Caco-2 (cell line): Measurements from ENCODE around the gene C19orf73. TPM values are rescaled to one million over a fixed set of nuclear protein-coding genes. Genes with fewer than 3 reads are reported as not detected.
A peak's percentile ranks its signal among the peaks of the same experiment; 100 is the strongest.

Source experiments
- BruUV-seq: library from RNA; stranded (reverse); fragments of 400-500 nt; replicated peaks from 2 replicates; lab custom pipeline; 2021; lab: Mats Ljungman, UMichigan
- CTCF ChIA-PET: fragments of 300-600 bp; sonication (Branson Sonifier 250); formaldehyde crosslinking; loops from one replicate; lab custom pipeline; 2022; ENCODE audit warnings: antibody characterized with exemption; lab: Charles Lee
- POLR2A ChIA-PET: fragments of 300-600 bp; sonication (Branson Sonifier 250); formaldehyde crosslinking; loops from one replicate; lab custom pipeline; 2022; ENCODE audit warnings: antibody characterized with exemption; lab: Charles Lee
- DNase-seq, 2 experiments: peaks; one replicate each; pipeline versions ENCODE4 v3.0.0 to v3.0.0-alpha.2; 2020 to 2022
- H3K27me3 ChIP-seq: replicated peaks from 2 replicates; pipeline ENCODE4 v1.6.0; 2011; ENCODE audit warnings: low read length; ENCODE audit not compliant: control insufficient read depth, insufficient read depth
- H3K36me3 ChIP-seq: 2 replicates; pipeline ENCODE4 v1.5.1; 2011; ENCODE audit warnings: low read length; ENCODE audit not compliant: control insufficient read depth, insufficient read depth
- H3K4me1 ChIP-seq: fragments of 250-450 bp; sonication (Bioruptor Pico); 2 replicates; pipeline ENCODE4 v1.5.1; 2020; ENCODE audit warnings: mild to moderate bottlenecking
- H3K4me3 ChIP-seq: 2 replicates; pipeline ENCODE4 v1.5.1; 2011; ENCODE audit warnings: low read depth, mild to moderate bottlenecking, control low read depth, low read length
- H3K9me3 ChIP-seq: fragments of 250-450 bp; sonication (Bioruptor Pico); 2 replicates; pipeline ENCODE4 v1.5.1; 2020; ENCODE audit warnings: mild to moderate bottlenecking, moderate library complexity
- H3K27ac Mint-ChIP-seq: one replicate; pipeline ENCODE4 v1.8.0; 2022; ENCODE audit warnings: mixed read lengths; ENCODE audit not compliant: unreplicated experiment
- H3K27me3 Mint-ChIP-seq: one replicate; pipeline ENCODE4 v1.8.0; 2022; ENCODE audit warnings: mixed read lengths; ENCODE audit not compliant: insufficient read depth, unreplicated experiment
- H3K36me3 Mint-ChIP-seq: one replicate; pipeline ENCODE4 v1.8.0; 2022; ENCODE audit warnings: mild to moderate bottlenecking, mixed read lengths; ENCODE audit not compliant: insufficient read depth, unreplicated experiment
- H3K4me1 Mint-ChIP-seq: one replicate; pipeline ENCODE4 v1.8.0; 2022; ENCODE audit warnings: low read depth, mixed read lengths; ENCODE audit not compliant: unreplicated experiment
- H3K4me3 Mint-ChIP-seq: one replicate; pipeline ENCODE4 v1.8.0; 2022; ENCODE audit warnings: mild to moderate bottlenecking, moderate library complexity, mixed read lengths; ENCODE audit not compliant: unreplicated experiment
- H3K9me3 Mint-ChIP-seq: one replicate; pipeline ENCODE4 v1.8.0; 2022; ENCODE audit warnings: mixed read lengths; ENCODE audit not compliant: unreplicated experiment
- CTCF ChIP-seq, 2 experiments: fragments of 200-600 bp in 1 of 2; IDR thresholded peaks; 1 replicate in 1 of 2; 2 replicates in 1 of 2; pipeline versions ENCODE4 v1.5.1 to v1.8.0; 2011 to 2022; ENCODE audit warnings: antibody characterized with exemption in 1 of 2, control low read depth in 1 of 2, inconsistent platforms in 1 of 2, low read depth in 1 of 2, low read length in 1 of 2, mild to moderate bottlenecking in 1 of 2, moderate library complexity in 1 of 2; ENCODE audit not compliant: insufficient read depth in 1 of 2, severe bottlenecking in 1 of 2, unreplicated experiment in 1 of 2
- intact Hi-C: fragments of 100-400 bp; cut with micrococcal nuclease; formaldehyde crosslinking; loops from one replicate; pipeline ENCODE4 v1.10.0; 2022; ENCODE audit not compliant: unreplicated experiment
- total RNA-seq: library from RNA; stranded (reverse); gene quantifications from 2 replicates; pipeline ENCODE4 v1.2.3, GENCODE V29; 2022

The C19orf73 gene
- total RNA-seq, 1 experiment from 2014 or later = 1.7 TPM

GRCh38 chr19:49155005-49155819 lies 36.3 kb upstream of the C19orf73 start, which contains the start of gene HRC:
HRC (minus strand) TSS chr19:49155396; CDS start chr19:49155237, 159 bp downstream.
- Histone ChIP-seq H3K4me1 (peaks cover 15% of the 10 kb centered on the region; the same call in 1 of the 2 replicates), H3K36me3 (no peaks in the 10 kb centered on the region), H3K27me3 (no peaks in the 10 kb centered on the region), H3K9me3 (no peaks in the 10 kb centered on the region), H3K4me3 (no peak within 1 kb of the TSS)
- Mint-ChIP-seq H3K4me3 (no peak within 1 kb of the TSS), H3K9me3 (peaks cover 13% of the 10 kb centered on the region), H3K36me3 (peaks cover 35% of the 10 kb centered on the region), H3K27ac (no peak within 1 kb of the TSS), H3K27me3 (peaks cover 3% of the 10 kb centered on the region), H3K4me1 (peaks cover 32% of the 10 kb centered on the region)
- DNase-seq = no peak
- POLR2A ChIA-PET = no interaction called here
- TF ChIP-seq CTCF (IDR thresholded peaks at IDR 0.05; ENCODE audit: insufficient read depth in 1 of 2, low read depth in 1 of 2, low read length in 1 of 2, severe bottlenecking in 1 of 2, unreplicated experiment in 1 of 2) = no peak
- intact Hi-C loops = no loop called here
- no TSS peak for BruUV-seq
- CTCF ChIA-PET = interaction anchor here (0.6 to 0.7 kb wide), 3 partner anchors 44 to 237 kb away, joined by 3 to 4 read pairs (median 3); no protein-coding TSS in a partner anchor

- H3K4me1 ChIP-seq = peaks cover 7% of the 10 kb centered on the region; the same call in 1 of the 2 replicates
- ChIA-PET POLR2A (no interaction called here), CTCF (no interaction called here)
- BruUV-seq = no TSS peak
- Mint-ChIP-seq H3K36me3 (peaks cover 44% of the 10 kb centered on the region), H3K27me3 (peaks cover 3% of the 10 kb centered on the region), H3K9me3 (peaks cover 13% of the 10 kb centered on the region), H3K4me1 (peaks cover 24% of the 10 kb centered on the region), H3K4me3 (no peak overlapping the region), H3K27ac (no peak overlapping the region)
- TF ChIP-seq CTCF (IDR thresholded peaks at IDR 0.05; ENCODE audit: insufficient read depth in 1 of 2, low read depth in 1 of 2, low read length in 1 of 2, severe bottlenecking in 1 of 2, unreplicated experiment in 1 of 2) = no peak
- H3K9me3 ChIP-seq = no peaks in the 10 kb centered on the region
- no peak overlapping the region for H3K4me3 ChIP-seq
- intact Hi-C loops = no loop called here
- no peaks in the 10 kb centered on the region for H3K27me3 ChIP-seq
- no peaks in the 10 kb centered on the region for H3K36me3 ChIP-seq
- DNase-seq = no peak
These were observed 35.3 kb upstream of the C19orf73 start for GRCh38 chr19:49154279-49154678.

- CTCF ChIA-PET = no interaction called here
- Histone ChIP-seq H3K27me3 (no peaks in the 10 kb centered on the region), H3K4me1 (peaks cover 10% of the 10 kb centered on the region), H3K4me3 (no peak overlapping the region), H3K9me3 (no peaks in the 10 kb centered on the region), H3K36me3 (no peaks in the 10 kb centered on the region)
- no TSS peak for BruUV-seq
- DNase-seq = no peak
- no peak for TF ChIP-seq CTCF (IDR thresholded peaks at IDR 0.05; ENCODE audit: insufficient read depth in 1 of 2, low read depth in 1 of 2, low read length in 1 of 2, severe bottlenecking in 1 of 2, unreplicated experiment in 1 of 2)
- H3K4me3 Mint-ChIP-seq = peak overlapping the region; percentile 0
- intact Hi-C loops = no loop called here
- peaks cover 25% of the 10 kb centered on the region for H3K4me1 Mint-ChIP-seq
- H3K27me3 Mint-ChIP-seq = peaks cover 3% of the 10 kb centered on the region
- H3K27ac Mint-ChIP-seq = no peak overlapping the region
- POLR2A ChIA-PET = no interaction called here
- peaks cover 47% of the 10 kb centered on the region for H3K36me3 Mint-ChIP-seq
- peaks cover 13% of the 10 kb centered on the region for H3K9me3 Mint-ChIP-seq
These were observed 34.3 kb upstream of the C19orf73 start for GRCh38 chr19:49153167-49153809.
